Sigmoid colon (tissue), 7 donors: ENCODE results near the gene C12orf43. TPM values are rescaled to one million over a fixed set of nuclear protein-coding genes. Genes with fewer than 3 reads are reported as not detected.

Source experiments
- DNase-seq: peaks from one replicate; pipeline ENCODE4 v3.0.0-alpha.2; 2019
- H3K27ac ChIP-seq, 4 donors: fragments of 200-600 bp; sonication (generic); one replicate each; pipeline ENCODE4 v1.5.1; 2016 to 2019; ENCODE audit warnings: mild to moderate bottlenecking in 1 of 4
- H3K27me3 ChIP-seq, 3 donors: fragments of 200-600 bp; sonication (generic); one replicate each; pipeline ENCODE4 v1.5.1; 2019; ENCODE audit warnings: mild to moderate bottlenecking in 1 of 3
- H3K36me3 ChIP-seq, 4 donors: fragments of 200-600 bp; sonication (generic); one replicate each; pipeline ENCODE4 v1.5.1; 2016 to 2019
- H3K4me1 ChIP-seq, 4 donors: fragments of 200-600 bp; sonication (generic); one replicate each; pipeline ENCODE4 v1.5.1; 2017 to 2019
- H3K4me3 ChIP-seq, 4 donors: fragments of 200-600 bp; sonication (generic); one replicate each; pipeline ENCODE4 v1.5.1; 2017 to 2019; ENCODE audit warnings: mild to moderate bottlenecking in 2 of 4, moderate library complexity in 1 of 4
- H3K9me3 ChIP-seq, 4 donors: fragments of 200-600 bp in 3 of 4; sonication (generic) in 3 of 4; one replicate each; pipeline versions ENCODE4 v1.5.1 to v1.6.1; 2013 to 2019
- EP300 ChIP-seq, 4 donors: sonication (generic); formaldehyde crosslinking; IDR thresholded peaks; one replicate each; pipeline ENCODE4 v1.6.1; 2017; ENCODE audit warnings: antibody characterized with exemption in 4 of 4
- POLR2A ChIP-seq, 2 donors: fragments of 450-650 bp; IDR thresholded peaks; one replicate each; pipeline ENCODE4 v1.6.1; 2016; ENCODE audit warnings: antibody characterized with exemption in 2 of 2, mild to moderate bottlenecking in 2 of 2, moderate library complexity in 2 of 2
- POLR2AphosphoS5 ChIP-seq, 4 donors: sonication (generic); formaldehyde crosslinking; IDR thresholded peaks; one replicate each; pipeline ENCODE4 v1.6.1; 2017; ENCODE audit warnings: antibody characterized with exemption in 4 of 4
- whole genome bisulfite sequencing, 2 donors: extraction: QIAGEN DNeasy Blood & Tissue Kit; methylation state at CpG; one replicate each; pipeline ENCODE4 v1.1.7; 2013; 5-methylcytosine and 5-hydroxymethylcytosine counted together
- intact Hi-C: fragments of 100-400 bp; cut with DNase I; formaldehyde crosslinking; loops from one replicate; pipeline ENCODE4 v1.15.1; 2023
- polyA plus RNA-seq, 3 donors: library from polyadenylated mRNA; stranded (reverse); fragments of 200-250 nt; gene quantifications; one replicate each; pipeline ENCODE4 v1.2.3, GENCODE V29; 2013
- total RNA-seq, 4 donors: library from RNA; depleted of rRNA; stranded (reverse); fragments of >200 nt; gene quantifications; one replicate each; pipeline ENCODE4 v1.1.0, GENCODE V29; 2016
- TF ChIP-seq, protein P1 (sequence below), 4 experiments: fragments of 450-650 bp in 3 of 4; fragments of 200-600 bp in 1 of 4; IDR thresholded peaks; one replicate each; pipeline ENCODE4 v1.5.1; 2016 to 2019; ENCODE audit warnings: antibody characterized with exemption in 4 of 4, mild to moderate bottlenecking in 3 of 4, moderate library complexity in 2 of 4
- donor health status: healthy with polysubstance abuse.
- donor health status: Bipolar disorder and iron deficiency.
- donor health status: healthy.

Gene C12orf43
- total and polyA plus RNA-seq, 7 donors, result 7.9 to 25.8 (median 12.5) TPM

DNA sequence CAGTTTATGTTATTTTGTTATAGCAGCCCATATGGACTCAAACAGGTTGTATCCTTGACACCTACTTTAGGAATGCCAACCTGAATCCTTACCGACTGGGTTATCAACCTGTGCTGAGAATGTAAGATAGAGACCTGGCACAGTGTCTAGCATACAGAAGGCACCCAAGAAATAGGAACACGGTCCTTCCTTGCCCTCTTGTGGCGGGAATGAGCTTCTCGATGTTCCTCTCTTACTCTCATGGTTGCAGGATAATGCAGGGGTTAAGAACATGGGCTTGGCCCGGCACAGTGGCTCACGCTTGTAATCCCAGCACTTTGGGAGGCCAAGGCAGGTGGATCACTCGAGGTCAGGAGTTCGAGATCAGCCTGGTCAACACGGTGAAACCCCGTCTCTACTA is 6.5 kb downstream of the C12orf43 start:
- intact Hi-C loops, result no loop called here
- no peak overlapping the region for H3K4me3 ChIP-seq
- H3K36me3 ChIP-seq, result peaks cover 8 to 67% (median 22%) of the 10 kb centered on the region in 4 donors
- TF ChIP-seq EP300 (IDR thresholded peaks at IDR 0.05), result no peak
- TF ChIP-seq POLR2A (IDR thresholded peaks at IDR 0.05), result no peak
- TF ChIP-seq, protein P1, sequence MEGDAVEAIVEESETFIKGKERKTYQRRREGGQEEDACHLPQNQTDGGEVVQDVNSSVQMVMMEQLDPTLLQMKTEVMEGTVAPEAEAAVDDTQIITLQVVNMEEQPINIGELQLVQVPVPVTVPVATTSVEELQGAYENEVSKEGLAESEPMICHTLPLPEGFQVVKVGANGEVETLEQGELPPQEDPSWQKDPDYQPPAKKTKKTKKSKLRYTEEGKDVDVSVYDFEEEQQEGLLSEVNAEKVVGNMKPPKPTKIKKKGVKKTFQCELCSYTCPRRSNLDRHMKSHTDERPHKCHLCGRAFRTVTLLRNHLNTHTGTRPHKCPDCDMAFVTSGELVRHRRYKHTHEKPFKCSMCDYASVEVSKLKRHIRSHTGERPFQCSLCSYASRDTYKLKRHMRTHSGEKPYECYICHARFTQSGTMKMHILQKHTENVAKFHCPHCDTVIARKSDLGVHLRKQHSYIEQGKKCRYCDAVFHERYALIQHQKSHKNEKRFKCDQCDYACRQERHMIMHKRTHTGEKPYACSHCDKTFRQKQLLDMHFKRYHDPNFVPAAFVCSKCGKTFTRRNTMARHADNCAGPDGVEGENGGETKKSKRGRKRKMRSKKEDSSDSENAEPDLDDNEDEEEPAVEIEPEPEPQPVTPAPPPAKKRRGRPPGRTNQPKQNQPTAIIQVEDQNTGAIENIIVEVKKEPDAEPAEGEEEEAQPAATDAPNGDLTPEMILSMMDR (IDR thresholded peaks at IDR 0.05), result peak in 3 of 4 experiments; percentile 23 to 34 (median 33)
- no peak for TF ChIP-seq POLR2AphosphoS5 (IDR thresholded peaks at IDR 0.05)
- no peaks in the 10 kb centered on the region for H3K4me1 ChIP-seq
- H3K9me3 ChIP-seq, result no peaks in the 10 kb centered on the region
- WGBS, 2 donors, result 20 to 57% methylated on average over 10 of the region's 10 CpGs
- DNase-seq, result no peak
- H3K27ac ChIP-seq, result no peak overlapping the region
- no peaks in the 10 kb centered on the region for H3K27me3 ChIP-seq

DNA sequence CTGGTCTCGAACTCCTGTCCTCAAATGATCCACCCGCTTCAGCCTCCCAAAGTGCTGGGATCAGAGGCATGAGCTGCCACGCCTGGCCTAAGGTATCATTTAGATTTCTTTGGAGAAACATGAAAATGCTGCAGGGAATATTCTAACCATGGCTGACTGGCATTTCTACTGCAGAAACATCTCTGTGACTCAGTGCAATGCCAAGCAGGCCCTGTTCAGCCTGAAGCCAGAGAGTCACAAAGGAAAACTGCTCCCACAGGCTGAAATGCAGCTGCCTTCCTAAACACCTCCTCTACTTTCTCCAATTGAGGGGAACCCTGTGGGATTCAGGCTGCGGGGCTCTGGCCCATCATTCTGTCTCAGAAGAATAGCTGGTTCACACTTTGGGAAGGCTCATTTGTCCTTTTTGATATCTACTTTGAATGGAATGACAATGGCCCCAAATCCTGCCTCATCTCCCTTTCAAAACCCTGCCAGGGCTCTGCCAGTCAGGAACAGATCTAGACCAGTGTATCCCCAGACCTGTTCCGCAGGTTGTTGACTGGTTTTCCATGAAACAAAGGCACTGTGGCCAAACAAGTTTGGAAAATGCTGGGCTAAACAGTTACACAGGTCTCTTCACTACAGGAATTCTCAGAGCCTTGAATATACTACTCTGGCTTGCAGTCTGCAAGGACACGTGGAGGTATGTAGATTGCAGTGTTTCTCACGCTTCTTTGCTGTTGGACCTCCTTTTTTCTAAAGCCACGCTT is 7.8 kb downstream of the C12orf43 start:
- H3K36me3 ChIP-seq, result peaks cover 19 to 79% (median 31%) of the 10 kb centered on the region in 4 donors
- H3K27ac ChIP-seq, result no peak overlapping the region
- no peaks in the 10 kb centered on the region for H3K9me3 ChIP-seq
- 95 to 97% methylated on average over 8 of the region's 8 CpGs for WGBS, 2 donors
- no peak overlapping the region for H3K4me3 ChIP-seq
- no peaks in the 10 kb centered on the region for H3K4me1 ChIP-seq
- TF ChIP-seq, protein P1 (IDR thresholded peaks at IDR 0.05), result no peak
- TF ChIP-seq EP300 (IDR thresholded peaks at IDR 0.05) (no peak), POLR2A (IDR thresholded peaks at IDR 0.05) (no peak), POLR2AphosphoS5 (IDR thresholded peaks at IDR 0.05) (no peak)
- no peak for DNase-seq
- intact Hi-C loops, result no loop called here
- H3K27me3 ChIP-seq, result no peaks in the 10 kb centered on the region

DNA sequence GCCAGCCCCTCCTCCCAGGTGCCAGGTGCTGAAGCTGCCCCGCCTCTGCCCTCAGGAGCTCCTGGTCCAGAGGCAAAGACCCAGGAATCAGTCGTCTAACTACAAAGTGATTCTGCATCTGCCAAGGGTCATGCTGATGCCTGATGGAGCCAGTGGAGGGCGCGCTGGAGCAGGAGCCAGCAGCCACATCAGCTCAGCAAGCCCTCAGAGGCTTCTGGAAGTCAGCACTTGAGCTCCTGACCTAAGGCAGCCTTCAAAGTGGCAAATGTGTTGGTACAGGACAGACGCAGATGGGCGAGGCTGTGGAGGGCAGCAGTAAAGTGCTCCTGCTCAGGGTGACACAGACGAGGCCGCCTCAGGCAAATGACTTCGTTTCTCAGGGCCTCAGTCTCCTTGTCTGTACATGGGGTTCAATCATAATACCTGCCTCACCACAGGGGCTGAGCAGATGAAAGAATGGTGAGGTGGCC is 10.9 kb downstream of the C12orf43 start:
- no peaks in the 10 kb centered on the region for H3K27me3 ChIP-seq
- no peak overlapping the region for H3K27ac ChIP-seq
- no peak overlapping the region for H3K4me3 ChIP-seq
- DNase-seq, result no peak
- TF ChIP-seq POLR2A (IDR thresholded peaks at IDR 0.05), result no peak
- TF ChIP-seq EP300 (IDR thresholded peaks at IDR 0.05), result no peak
- TF ChIP-seq, protein P1 (IDR thresholded peaks at IDR 0.05), result peak in 2 of 4 experiments; percentile 8 to 30
- no peak for TF ChIP-seq POLR2AphosphoS5 (IDR thresholded peaks at IDR 0.05)
- intact Hi-C loops, result no loop called here
- H3K4me1 ChIP-seq, result no peaks in the 10 kb centered on the region
- WGBS, 2 donors, result 35 to 60% methylated on average over 9 of the region's 9 CpGs
- H3K9me3 ChIP-seq, result no peaks in the 10 kb centered on the region
- peaks cover 18 to 85% (median 29%) of the 10 kb centered on the region in 4 donors for H3K36me3 ChIP-seq

DNA sequence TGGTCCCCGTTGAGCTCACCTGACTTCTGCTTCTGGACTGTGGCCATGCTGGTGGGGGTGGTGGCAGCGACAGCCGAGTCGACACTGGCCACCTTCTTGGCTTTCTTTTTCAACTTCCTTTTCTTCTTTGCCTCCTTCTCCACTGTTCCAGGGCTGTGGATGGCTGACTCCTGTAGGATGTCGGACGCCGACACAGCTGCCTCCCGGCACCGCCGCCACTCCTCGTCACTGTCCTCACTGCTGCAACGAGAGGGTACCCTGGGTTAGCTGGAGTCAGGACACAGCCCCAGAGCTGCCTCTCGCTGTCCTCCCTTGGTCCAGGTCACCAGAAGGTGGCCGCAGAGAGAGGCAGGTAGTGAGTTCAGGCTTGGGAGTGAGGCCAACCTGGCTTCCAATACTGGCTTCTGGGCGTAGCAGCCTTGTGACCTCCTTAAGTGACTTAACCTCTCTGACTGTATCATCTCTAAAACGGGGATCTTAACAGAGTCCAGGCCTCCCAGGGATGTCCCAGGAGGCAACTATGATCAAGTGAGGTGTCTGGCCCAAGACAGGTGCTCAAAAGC is 12.0 kb downstream of the C12orf43 start:
- Histone ChIP-seq H3K27ac (no peak overlapping the region), H3K4me3 (no peak overlapping the region), H3K9me3 (no peaks in the 10 kb centered on the region), H3K4me1 (no peaks in the 10 kb centered on the region), H3K27me3 (peaks cover 0 to 3% (median 0%) of the 10 kb centered on the region in 3 donors), H3K36me3 (peaks cover 11 to 74% (median 23%) of the 10 kb centered on the region in 4 donors)
- intact Hi-C loops, result no loop called here
- TF ChIP-seq POLR2A (IDR thresholded peaks at IDR 0.05) (no peak), EP300 (IDR thresholded peaks at IDR 0.05) (no peak), POLR2AphosphoS5 (IDR thresholded peaks at IDR 0.05) (no peak)
- TF ChIP-seq, protein P1 (IDR thresholded peaks at IDR 0.05), result no peak
- DNase-seq, result no peak
- 78 to 89% methylated on average over 16 of the region's 16 CpGs for WGBS, 2 donors
